Measurements from ENCODE around the gene EBF4. TPM values are rescaled to one million over a fixed set of nuclear protein-coding genes. Genes with fewer than 3 reads are reported as not detected.

EBF4 gene
- polyA plus RNA-seq, 1 experiment, result 0.60 TPM

- H3K4me3 ChIP-seq (ENCODE audit: low read depth, low read length), result no peak overlapping the region
- TF ChIP-seq CTCF (IDR thresholded peaks at IDR 0.05; ENCODE audit: low read depth, low read length), result no peak
- ChIA-PET CTCF (no interaction called here), POLR2A (no interaction called here)
- H3K27me3 ChIP-seq (ENCODE audit: control insufficient read depth, insufficient read depth, low read length), result peaks cover 10% of the 10 kb centered on the region
- peaks cover 3% of the 10 kb centered on the region; the same call in 1 of the 2 replicates for H3K9me3 ChIP-seq (ENCODE audit: control insufficient read depth, insufficient read depth, low read length)
- no peak for DNase-seq (ENCODE audit: low read depth, low spot score)
- no peak overlapping the region for H3K27ac ChIP-seq (ENCODE audit: low read depth, low read length)
These were observed 91.5 kb downstream of the EBF4 start for GRCh38 chr20:2783908-2784566.

DNA sequence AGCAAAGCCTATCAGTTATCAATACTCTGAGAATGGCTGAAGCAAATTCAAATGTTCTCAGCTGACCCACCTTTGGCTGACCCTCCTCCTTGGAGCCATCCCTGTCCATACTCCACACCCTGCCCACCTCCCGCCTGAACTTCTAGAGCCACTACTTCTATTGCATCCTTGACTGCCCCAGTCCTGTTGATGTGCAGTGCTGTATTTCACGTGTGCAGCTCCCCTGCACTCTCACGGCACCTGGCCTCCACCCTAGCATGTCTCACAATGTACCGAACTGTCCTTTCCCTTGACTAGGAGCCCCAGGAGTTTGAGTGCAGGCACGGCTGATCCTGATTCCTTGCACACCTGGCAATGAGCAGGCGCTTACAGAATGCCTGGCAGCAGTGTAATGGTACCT is 100.9 kb downstream of the EBF4 start:
- no peak for TF ChIP-seq CTCF (IDR thresholded peaks at IDR 0.05; ENCODE audit: low read depth, low read length)

DNA sequence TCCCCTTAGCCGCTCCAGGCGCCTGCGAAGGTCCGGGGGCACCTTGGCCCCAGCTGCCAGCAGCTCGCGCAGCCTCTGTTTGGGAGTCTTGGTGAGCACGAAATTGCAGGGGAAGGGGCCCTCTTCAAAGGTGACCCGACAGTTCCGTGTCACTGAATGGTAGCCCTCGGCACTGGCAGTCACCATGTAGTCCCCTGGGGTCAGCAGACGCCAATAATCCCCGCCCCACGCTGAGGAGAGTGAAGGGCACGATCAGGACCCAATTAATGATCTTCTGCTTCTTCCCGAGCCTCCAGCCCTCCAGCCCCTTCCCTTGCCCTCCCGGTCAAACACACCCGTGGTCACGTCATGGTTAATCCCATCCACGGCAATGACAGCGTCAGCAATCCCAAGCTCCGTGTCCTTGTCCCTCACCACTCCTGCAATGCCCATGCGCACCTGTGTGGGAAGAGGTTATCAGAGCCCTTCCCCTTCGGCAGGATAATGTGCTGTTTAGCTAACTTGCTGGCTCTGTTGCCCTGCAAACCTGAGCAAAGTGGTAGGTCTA is 101.7 kb downstream of the EBF4 start:
- CTCF ChIA-PET, result no interaction called here
- Histone ChIP-seq H3K4me3 (ENCODE audit: low read depth, low read length) (no peak overlapping the region), H3K9me3 (ENCODE audit: control insufficient read depth, insufficient read depth, low read length) (no peaks in the 10 kb centered on the region), H3K27me3 (ENCODE audit: control insufficient read depth, insufficient read depth, low read length) (peaks cover 21% of the 10 kb centered on the region), H3K27ac (ENCODE audit: low read depth, low read length) (no peak overlapping the region)
- no peak for DNase-seq (ENCODE audit: low read depth, low spot score)
- TF ChIP-seq CTCF (IDR thresholded peaks at IDR 0.05; ENCODE audit: low read depth, low read length), result no peak
- POLR2A ChIA-PET, result interaction anchor here (0.5 to 0.6 kb wide), 2 partner anchors 18 to 91 kb away, joined by 3 read pairs; no protein-coding TSS in a partner anchor

More for the DNA sequence above, 100.9 kb downstream of the EBF4 start:
- H3K27me3 ChIP-seq (ENCODE audit: control insufficient read depth, insufficient read depth, low read length), result peaks cover 16% of the 10 kb centered on the region
- H3K4me3 ChIP-seq (ENCODE audit: low read depth, low read length), result no peak overlapping the region
- DNase-seq (ENCODE audit: low read depth, low spot score), result no peak
- no peaks in the 10 kb centered on the region for H3K9me3 ChIP-seq (ENCODE audit: control insufficient read depth, insufficient read depth, low read length)
- CTCF ChIA-PET, result no interaction called here
- POLR2A ChIA-PET, result no interaction called here
- no peak overlapping the region for H3K27ac ChIP-seq (ENCODE audit: low read depth, low read length)

DNA sequence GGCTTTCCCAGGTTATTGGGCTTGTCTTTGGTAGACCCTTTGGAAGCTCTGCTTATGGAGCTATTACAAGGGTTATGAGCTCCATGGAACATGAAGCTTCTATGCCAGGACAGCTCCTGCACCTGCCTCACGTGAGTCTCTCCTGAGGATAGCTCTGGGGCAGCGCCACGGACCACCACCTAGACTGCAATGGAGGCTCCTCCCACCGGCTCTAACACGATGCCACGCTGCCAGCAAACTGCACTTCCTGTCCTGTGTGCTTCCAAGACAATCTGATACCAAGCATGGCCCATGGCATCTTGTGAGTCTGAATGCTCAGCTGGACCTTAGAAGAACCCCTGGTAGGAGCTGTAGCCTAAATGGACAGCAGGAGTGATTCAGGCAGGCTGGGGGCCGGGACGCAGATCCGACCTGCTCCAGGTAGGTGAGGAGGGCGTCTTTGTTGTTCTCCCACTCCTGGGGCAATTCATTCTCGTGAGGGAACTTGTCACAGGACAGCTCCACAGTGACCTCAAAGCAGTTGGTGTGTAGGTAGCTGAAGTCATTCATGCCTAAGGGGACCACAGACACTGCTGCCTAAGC is 102.4 kb downstream of the EBF4 start:
- POLR2A ChIA-PET, result interaction anchor here (0.5 to 0.6 kb wide), 2 partner anchors 15 to 17 kb away, joined by 3 to 5 read pairs; no protein-coding TSS in a partner anchor

More for the DNA sequence above, 102.4 kb downstream of the EBF4 start:
- no peak for TF ChIP-seq CTCF (IDR thresholded peaks at IDR 0.05; ENCODE audit: low read depth, low read length)
- Histone ChIP-seq H3K4me3 (ENCODE audit: low read depth, low read length) (no peak overlapping the region), H3K27ac (ENCODE audit: low read depth, low read length) (no peak overlapping the region), H3K9me3 (ENCODE audit: control insufficient read depth, insufficient read depth, low read length) (no peaks in the 10 kb centered on the region), H3K27me3 (ENCODE audit: control insufficient read depth, insufficient read depth, low read length) (peaks cover 23% of the 10 kb centered on the region)
- CTCF ChIA-PET, result no interaction called here
- no peak for DNase-seq (ENCODE audit: low read depth, low spot score)
